ENCODE measurements around the gene TSPAN4.

DNA sequence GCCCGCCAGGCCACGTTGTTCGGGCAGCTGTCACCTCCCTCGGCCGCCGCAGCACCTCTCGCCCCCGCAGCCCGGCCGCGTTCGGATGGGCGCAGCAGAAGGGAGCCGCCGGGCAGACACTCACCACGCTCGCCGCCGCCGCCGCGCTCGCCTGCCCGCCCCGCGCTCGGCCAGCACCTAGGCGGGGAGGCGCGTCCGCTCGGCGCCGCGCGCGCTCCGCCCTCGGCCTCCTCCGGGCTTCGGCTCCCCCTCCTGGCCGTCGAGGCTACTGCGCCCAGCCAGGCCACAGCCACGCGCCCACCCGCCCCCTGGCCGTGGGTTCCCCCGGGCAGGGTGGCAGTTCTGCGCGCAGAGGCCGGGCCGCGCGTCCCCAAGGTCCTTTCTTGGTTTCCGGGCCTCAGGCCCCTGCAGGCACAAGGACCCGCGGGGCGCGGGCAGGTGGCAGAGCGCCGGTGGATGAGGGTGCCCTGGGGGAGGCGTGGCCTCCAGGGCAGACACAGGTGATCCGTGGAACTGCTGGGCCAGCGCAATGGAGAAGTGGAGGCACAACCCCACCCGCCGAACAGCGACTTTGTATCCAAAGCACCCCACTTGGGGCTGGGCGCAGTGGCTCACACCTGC is 44.4 kb upstream of the TSPAN4 start, which contains the start of gene SLC25A22:
- TF ChIP-seq YY1 (IDR thresholded peaks at IDR 0.05; ENCODE audit: insufficient read depth, insufficient replicate concordance, low read depth, low read length) (peak; percentile 40), MTF1 (CRISPR knock-in tag; IDR thresholded peaks at IDR 0.05) (no peak), ASH2L (IDR thresholded peaks at IDR 0.05; ENCODE audit: insufficient read length, low read depth, low read length) (no peak), ZNF317 (CRISPR knock-in tag; IDR thresholded peaks at IDR 0.05) (no peak), REXO4 (CRISPR knock-in tag; IDR thresholded peaks at IDR 0.05; ENCODE audit: borderline replicate concordance) (no peak), JUN (CRISPR knock-in tag; IDR thresholded peaks at IDR 0.05) (no peak), SP2 (CRISPR knock-in tag; IDR thresholded peaks at IDR 0.05) (0 out of 2 replicates have a peak, but pooled peaks have one; percentile 9), POLR2A (IDR thresholded peaks at IDR 0.05; ENCODE audit: insufficient read depth in 1 of 2, low read depth in 2 of 2, low read length in 2 of 2) (no peak)
- TF ChIP-seq, protein P1, sequence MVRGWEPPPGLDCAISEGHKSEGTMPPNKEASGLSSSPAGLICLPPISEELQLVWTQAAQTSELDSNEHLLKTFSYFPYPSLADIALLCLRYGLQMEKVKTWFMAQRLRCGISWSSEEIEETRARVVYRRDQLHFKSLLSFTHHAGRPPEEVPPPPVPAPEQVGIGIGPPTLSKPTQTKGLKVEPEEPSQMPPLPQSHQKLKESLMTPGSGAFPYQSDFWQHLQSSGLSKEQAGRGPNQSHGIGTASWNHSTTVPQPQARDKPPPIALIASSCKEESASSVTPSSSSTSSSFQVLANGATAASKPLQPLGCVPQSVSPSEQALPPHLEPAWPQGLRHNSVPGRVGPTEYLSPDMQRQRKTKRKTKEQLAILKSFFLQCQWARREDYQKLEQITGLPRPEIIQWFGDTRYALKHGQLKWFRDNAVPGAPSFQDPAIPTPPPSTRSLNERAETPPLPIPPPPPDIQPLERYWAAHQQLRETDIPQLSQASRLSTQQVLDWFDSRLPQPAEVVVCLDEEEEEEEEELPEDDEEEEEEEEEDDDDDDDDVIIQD (CRISPR knock-in tag; IDR thresholded peaks at IDR 0.05; ENCODE audit: low read depth): no peak
